Lower lobe of right lung (tissue), 2 donors: ENCODE data around the gene MYO1B. TPM values are rescaled to one million over a fixed set of nuclear protein-coding genes. Genes with fewer than 3 reads are reported as not detected.
"Not testable (repeated sequence)": the region's sequence is repeated elsewhere in the genome, so short reads cannot be mapped to it uniquely, and the experiment has no call there.

ENCODE experiments used
- ATAC-seq, 2 donors: fragments of 200-7000 bp; cut with Tn5 transposase; one replicate each; pipeline ENCODE4 v1.9.1; 2020 to 2022; ENCODE audit warnings: mild to moderate bottlenecking in 2 of 2, moderate library complexity in 2 of 2
- DNase-seq: peaks from one replicate; pipeline ENCODE4 v3.0.0-alpha.2; 2020
- H3K27ac ChIP-seq: fragments of 200-600 bp; one replicate; pipeline ENCODE4 v1.8.0; 2022
- H3K27me3 ChIP-seq: fragments of 200-600 bp; one replicate; pipeline ENCODE4 v1.8.0; 2022; ENCODE audit warnings: low read depth
- H3K36me3 ChIP-seq: fragments of 200-600 bp; one replicate; pipeline ENCODE4 v1.8.0; 2022; ENCODE audit warnings: mild to moderate bottlenecking
- H3K4me1 ChIP-seq: fragments of 200-600 bp; one replicate; pipeline ENCODE4 v1.8.0; 2022
- H3K4me3 ChIP-seq: fragments of 200-600 bp; one replicate; pipeline ENCODE4 v1.8.0; 2022; ENCODE audit warnings: mild to moderate bottlenecking
- H3K9me3 ChIP-seq: fragments of 200-600 bp; one replicate; pipeline ENCODE4 v1.8.0; 2022
- intact Hi-C: fragments of 100-400 bp; cut with DNase I; formaldehyde crosslinking; loops from one replicate; pipeline ENCODE4 v1.11.0; 2022
- total RNA-seq: library from RNA; stranded (reverse); fragmentation: NEBNext Ultra II Directional; extraction: Animal tissue kit (Norgen Biotek cat#: 25700); gene quantifications from one replicate; pipeline ENCODE4 v1.2.1, GENCODE V29; 2021
- TF ChIP-seq, protein P1 (sequence below): fragments of 200-600 bp; IDR thresholded peaks from one replicate; pipeline ENCODE4 v1.8.0; 2022; ENCODE audit warnings: antibody characterized with exemption, mild to moderate bottlenecking
- donor health status: DM: no; HTN: yes; CAD: no; lungs with severe emphysema.

MYO1B gene
- total RNA-seq, 1 donor from 2014 or later = 123 TPM

DNA sequence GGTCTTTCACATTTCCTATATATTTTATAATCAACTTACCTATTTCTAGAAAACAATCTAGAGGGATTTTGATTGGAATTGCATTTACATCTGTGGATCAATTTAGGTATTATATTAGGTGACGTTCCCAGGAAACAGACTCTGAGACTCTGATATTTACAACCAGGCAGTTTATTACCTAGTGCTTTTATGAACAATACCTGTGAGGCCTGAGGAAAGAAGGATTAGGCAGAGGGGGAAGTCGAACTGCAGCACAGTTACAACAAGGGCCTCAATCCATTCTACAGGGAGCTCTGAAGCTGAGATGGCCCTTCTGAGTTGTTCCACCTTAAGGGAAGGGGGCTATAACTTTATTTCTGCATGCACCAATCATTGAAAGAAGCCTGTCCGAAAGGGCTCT, 206.9 kb downstream of the MYO1B start:
- Histone ChIP-seq H3K9me3 (no peaks in the 10 kb centered on the region), H3K4me1 (no peaks in the 10 kb centered on the region), H3K27me3 (no peaks in the 10 kb centered on the region), H3K36me3 (no peaks in the 10 kb centered on the region), H3K27ac (no peak overlapping the region), H3K4me3 (no peak overlapping the region)
- TF ChIP-seq, protein P1, sequence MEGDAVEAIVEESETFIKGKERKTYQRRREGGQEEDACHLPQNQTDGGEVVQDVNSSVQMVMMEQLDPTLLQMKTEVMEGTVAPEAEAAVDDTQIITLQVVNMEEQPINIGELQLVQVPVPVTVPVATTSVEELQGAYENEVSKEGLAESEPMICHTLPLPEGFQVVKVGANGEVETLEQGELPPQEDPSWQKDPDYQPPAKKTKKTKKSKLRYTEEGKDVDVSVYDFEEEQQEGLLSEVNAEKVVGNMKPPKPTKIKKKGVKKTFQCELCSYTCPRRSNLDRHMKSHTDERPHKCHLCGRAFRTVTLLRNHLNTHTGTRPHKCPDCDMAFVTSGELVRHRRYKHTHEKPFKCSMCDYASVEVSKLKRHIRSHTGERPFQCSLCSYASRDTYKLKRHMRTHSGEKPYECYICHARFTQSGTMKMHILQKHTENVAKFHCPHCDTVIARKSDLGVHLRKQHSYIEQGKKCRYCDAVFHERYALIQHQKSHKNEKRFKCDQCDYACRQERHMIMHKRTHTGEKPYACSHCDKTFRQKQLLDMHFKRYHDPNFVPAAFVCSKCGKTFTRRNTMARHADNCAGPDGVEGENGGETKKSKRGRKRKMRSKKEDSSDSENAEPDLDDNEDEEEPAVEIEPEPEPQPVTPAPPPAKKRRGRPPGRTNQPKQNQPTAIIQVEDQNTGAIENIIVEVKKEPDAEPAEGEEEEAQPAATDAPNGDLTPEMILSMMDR = no peak
- no peak for ATAC-seq
- DNase-seq = no peak
- intact Hi-C loops = no loop called here

- Histone ChIP-seq H3K4me1 (no peaks in the 10 kb centered on the region), H3K27ac (no peak overlapping the region), H3K27me3 (no peaks in the 10 kb centered on the region), H3K9me3 (no peaks in the 10 kb centered on the region), H3K4me3 (no peak overlapping the region), H3K36me3 (no peaks in the 10 kb centered on the region)
- ATAC-seq (no peak), DNase-seq (no peak)
- TF ChIP-seq, protein P1 = no peak
- intact Hi-C loops = no loop called here
These were observed 208.6 kb downstream of the MYO1B start for GRCh38 chr2:191453761-191454160.

GRCh38 chr2:191456506-191456905, 211.3 kb downstream of the MYO1B start:
- not testable (repeated sequence) for ATAC-seq

GRCh38 chr2:191459158-191459557, 214.0 kb downstream of the MYO1B start:
- no peak overlapping the region for H3K4me3 ChIP-seq
- TF ChIP-seq, protein P1 = no peak
- H3K27ac ChIP-seq = no peak overlapping the region
- intact Hi-C loops = no loop called here
- H3K27me3 ChIP-seq = no peaks in the 10 kb centered on the region
- no peaks in the 10 kb centered on the region for H3K4me1 ChIP-seq
- no peaks in the 10 kb centered on the region for H3K36me3 ChIP-seq
- DNase-seq (no peak), ATAC-seq (no peak)
- H3K9me3 ChIP-seq = no peaks in the 10 kb centered on the region

More at GRCh38 chr2:191456506-191456905, 211.3 kb downstream of the MYO1B start:
- H3K9me3 ChIP-seq, H3K27me3 ChIP-seq, H3K4me1 ChIP-seq, intact Hi-C loops, H3K4me3 ChIP-seq, H3K27ac ChIP-seq, DNase-seq, H3K36me3 ChIP-seq: not testable (repeated sequence)

DNA sequence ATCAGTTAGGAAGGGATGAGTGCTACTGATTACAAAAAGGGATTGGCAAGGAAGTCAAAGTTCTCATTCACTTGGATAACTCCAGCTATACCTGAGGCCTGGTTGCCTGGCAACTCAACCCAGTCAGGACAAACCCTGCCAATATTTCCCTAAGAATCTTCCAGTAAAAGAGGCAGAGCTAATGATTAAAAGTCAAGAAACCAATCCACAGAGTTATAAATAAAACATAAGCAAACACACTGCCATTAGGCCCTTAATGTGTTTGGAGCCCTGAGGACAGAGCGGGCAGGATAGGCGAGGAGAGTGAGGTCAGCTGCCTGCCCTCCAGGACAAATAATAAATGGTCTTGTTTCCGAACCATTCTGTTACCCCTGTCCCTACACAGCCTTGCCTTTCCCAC, 217.2 kb downstream of the MYO1B start:
- DNase-seq (no peak), ATAC-seq (peak; percentile 53 to 74)
- Histone ChIP-seq H3K4me3 (no peak overlapping the region), H3K9me3 (no peaks in the 10 kb centered on the region), H3K4me1 (peaks cover 5% of the 10 kb centered on the region), H3K27ac (no peak overlapping the region), H3K36me3 (no peaks in the 10 kb centered on the region), H3K27me3 (no peaks in the 10 kb centered on the region)
- intact Hi-C loops = no loop called here
- TF ChIP-seq, protein P1 = no peak

GRCh38 chr2:191463790-191464189, 218.6 kb downstream of the MYO1B start:
- no peak for ATAC-seq
- no peak overlapping the region for H3K27ac ChIP-seq
- H3K36me3 ChIP-seq = no peaks in the 10 kb centered on the region
- intact Hi-C loops = no loop called here
- H3K4me3 ChIP-seq = no peak overlapping the region
- no peak for DNase-seq
- peaks cover 5% of the 10 kb centered on the region for H3K4me1 ChIP-seq
- no peaks in the 10 kb centered on the region for H3K27me3 ChIP-seq
- TF ChIP-seq, protein P1 = no peak
- no peaks in the 10 kb centered on the region for H3K9me3 ChIP-seq
